AG09319 (cell line): ENCODE results near the gene NUAK2.
"Not testable (repeated sequence)": the region's sequence is repeated elsewhere in the genome, so short reads cannot be mapped to it uniquely, and the experiment has no call there.

ENCODE experiments used
- DNase-seq: peaks from one replicate; pipeline ENCODE4 v3.0.0-alpha.2; 2010; ENCODE audit warnings: low read depth; ENCODE audit errors: extremely low read depth
- CTCF ChIP-seq: IDR thresholded peaks from 2 replicates; pipeline ENCODE4 v1.5.1; 2011; ENCODE audit warnings: low read depth, mild to moderate bottlenecking, inconsistent platforms, low read length, moderate library complexity

NUAK2 gene

GRCh38 chr1:205285381-205286101 is 36.0 kb downstream of the NUAK2 start:
- TF ChIP-seq CTCF: no peak
- DNase-seq: no peak

GRCh38 chr1:205284420-205285144 is 37.0 kb downstream of the NUAK2 start:
- TF ChIP-seq CTCF: peak; percentile 12
- peak; percentile 80 for DNase-seq

- TF ChIP-seq CTCF: no peak
- DNase-seq: no peak
Measured at GRCh38 chr1:205283270-205284147, 38.0 kb downstream of the NUAK2 start.

GRCh38 chr1:205280666-205281395 is 40.7 kb downstream of the NUAK2 start:
- DNase-seq: not testable (repeated sequence)

- no peak for TF ChIP-seq CTCF
- DNase-seq: no peak
Measured at GRCh38 chr1:205279986-205280385, 41.6 kb downstream of the NUAK2 start.

- no peak for TF ChIP-seq CTCF
- no peak for DNase-seq
Measured at GRCh38 chr1:205276689-205277065, 44.9 kb downstream of the NUAK2 start.
